Ammon's horn (tissue), 1 donor: ENCODE measurements around the gene RBMS1.

Experiments
- DNase-seq: peaks from one replicate; pipeline ENCODE4 v3.0.0-alpha.2; 2016; ENCODE audit warnings: low spot score

Gene RBMS1

GRCh38 chr2:160249876-160250275 is 243.7 kb downstream of the RBMS1 start:
- DNase-seq = no peak

DNA sequence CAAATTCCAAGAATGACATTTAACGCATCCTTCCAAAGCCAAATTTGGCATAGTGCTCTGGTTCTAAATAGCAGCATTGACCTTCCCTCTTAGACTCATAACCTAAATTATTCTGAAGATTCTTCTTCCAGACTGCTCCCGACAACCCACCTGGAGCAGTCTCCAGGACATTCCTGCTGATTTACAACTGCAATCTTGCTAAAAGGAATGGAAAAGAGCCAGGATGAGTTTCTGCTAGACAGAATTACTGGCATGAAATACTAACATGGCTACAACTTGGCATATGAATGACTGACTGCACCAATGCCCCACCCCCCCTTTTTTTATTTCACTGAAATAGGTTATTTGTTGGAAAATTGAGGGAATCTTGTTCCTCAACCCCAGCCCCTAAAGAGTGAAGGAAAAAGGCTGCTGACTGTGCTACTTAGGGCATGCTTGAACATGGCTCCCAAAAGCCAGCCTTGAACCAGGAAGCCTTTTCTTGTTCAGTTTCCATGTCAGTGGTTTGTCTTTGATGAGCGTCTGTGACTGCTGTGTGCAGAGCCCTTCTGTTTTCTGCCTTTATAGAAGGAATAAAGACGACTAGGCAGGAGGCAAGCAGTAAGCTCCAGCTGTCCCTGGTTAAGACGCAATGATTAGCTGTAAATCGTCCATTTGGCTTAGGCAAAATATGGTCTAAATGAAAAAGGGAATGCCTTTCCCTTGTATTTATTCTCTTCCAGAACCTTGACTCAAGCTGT is 246.1 kb downstream of the RBMS1 start:
- DNase-seq = no peak

- DNase-seq = no peak
Observed at GRCh38 chr2:160246356-160246755, 247.3 kb downstream of the RBMS1 start.

DNA sequence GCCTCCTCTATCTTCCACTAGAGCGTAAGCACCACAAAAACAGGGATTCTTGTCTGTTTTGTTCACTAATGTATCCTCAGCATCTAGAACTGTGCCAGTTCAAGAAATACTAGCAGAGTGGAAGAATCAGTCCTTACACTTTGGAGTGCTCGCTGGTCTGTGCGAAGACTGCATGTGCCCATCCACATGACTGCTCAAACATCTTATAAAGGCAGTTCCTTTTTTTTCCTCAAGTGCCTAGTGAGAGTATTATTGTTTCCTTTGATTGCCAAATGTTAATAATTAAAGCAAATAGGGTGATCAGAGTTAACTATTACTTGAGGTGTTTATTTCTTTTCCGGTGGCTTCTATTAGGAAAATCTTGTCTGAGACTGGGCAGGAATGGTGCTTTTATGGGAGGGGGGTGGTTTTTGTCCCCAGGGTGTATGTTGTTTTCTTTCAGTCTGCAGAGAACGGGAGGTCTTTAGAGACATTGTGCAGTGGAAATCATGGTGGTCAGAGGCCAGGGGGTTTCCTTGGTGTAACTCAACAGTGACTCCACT is 247.9 kb downstream of the RBMS1 start:
- no peak for DNase-seq

GRCh38 chr2:160242893-160243564 is 250.6 kb downstream of the RBMS1 start:
- DNase-seq = no peak

DNA sequence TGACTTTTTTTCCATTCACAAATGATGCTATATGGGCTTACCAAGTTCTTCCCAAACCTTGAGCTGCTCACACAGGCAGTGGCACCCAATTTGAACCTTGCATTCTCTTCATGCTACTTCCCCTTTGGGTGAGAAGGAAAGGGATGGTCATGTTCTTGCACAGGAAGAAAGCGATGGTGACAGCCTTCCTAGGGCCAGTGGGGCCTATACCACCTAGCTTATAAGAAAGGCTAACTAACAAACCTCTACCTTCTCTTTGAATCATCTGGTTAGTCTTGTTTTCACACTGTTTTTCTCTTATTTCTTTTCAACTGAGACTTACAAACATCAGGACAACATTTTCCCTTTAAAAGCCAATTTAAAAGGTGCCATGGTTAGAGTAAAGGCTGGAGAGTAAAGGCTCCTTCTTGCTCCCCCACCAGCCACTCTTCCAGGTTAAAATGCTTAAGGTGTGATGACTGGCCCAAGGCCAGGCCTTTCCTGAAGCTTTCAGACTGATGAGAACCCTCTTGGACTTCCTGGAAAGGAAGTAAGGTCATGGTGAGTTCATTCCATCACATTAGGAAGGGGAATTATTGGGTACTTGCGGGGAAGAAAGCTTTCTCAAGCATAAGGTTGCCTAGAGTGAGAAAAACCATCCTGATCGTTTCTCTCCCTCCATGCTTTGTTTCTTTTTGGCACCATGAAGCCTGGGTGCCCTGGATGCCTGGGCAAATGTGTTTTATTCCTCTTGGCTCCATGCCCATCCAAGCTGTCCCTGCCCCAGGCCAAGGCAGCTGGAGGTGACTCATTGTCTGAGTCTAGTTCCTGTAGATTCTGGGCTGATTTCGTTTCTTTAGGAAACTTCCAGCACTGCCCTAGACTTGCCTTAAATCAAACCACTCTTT is 252.1 kb downstream of the RBMS1 start:
- no peak for DNase-seq

DNA sequence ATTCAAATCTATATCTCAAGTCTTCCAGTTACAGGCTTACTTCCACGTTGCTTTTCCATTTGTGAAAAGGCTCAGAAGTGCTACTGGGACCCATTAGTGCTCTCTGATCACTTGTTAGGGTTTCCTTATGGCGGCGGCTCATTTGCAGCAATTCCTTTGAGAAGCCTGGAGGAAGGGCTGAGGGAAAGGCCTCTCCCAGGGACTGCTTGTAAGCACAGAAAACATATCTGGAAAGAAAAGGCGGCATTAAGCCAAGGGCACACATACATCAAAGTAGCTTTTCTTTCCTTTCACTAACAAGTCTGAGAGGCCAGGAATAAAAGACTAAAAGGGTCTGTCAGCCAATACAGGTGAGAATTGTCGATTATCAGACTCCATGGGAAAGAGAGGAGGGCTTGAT is 254.2 kb downstream of the RBMS1 start:
- DNase-seq = no peak

- no peak for DNase-seq
Observed at GRCh38 chr2:160238392-160238791, 255.2 kb downstream of the RBMS1 start.

DNA sequence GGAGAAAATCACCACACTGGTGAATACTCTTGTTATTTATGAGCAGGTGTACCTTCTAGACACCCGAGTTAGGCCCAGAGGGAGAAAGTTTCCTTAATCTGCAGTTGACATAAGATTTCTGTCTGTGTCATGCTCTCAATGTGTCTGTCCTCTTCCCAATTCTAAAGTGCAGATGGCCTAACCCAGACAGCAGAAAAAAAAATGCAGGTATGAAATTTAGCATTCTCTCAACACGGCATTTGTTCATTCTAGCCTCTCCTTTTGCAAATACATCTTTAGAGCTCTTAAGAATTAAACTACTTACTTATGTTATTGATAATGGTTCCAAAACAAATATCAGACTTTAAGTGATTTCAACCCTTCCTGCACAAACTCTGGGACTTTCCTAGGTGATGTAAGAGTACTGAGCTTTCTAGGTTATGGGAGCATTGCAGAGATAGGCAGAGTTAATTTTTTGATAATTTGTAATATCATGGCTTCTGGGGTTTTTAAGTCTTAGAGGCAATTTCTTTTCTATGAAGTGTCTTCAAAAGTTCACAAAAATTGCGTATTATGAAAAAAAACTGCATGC is 260.6 kb downstream of the RBMS1 start:
- no peak for DNase-seq

DNA sequence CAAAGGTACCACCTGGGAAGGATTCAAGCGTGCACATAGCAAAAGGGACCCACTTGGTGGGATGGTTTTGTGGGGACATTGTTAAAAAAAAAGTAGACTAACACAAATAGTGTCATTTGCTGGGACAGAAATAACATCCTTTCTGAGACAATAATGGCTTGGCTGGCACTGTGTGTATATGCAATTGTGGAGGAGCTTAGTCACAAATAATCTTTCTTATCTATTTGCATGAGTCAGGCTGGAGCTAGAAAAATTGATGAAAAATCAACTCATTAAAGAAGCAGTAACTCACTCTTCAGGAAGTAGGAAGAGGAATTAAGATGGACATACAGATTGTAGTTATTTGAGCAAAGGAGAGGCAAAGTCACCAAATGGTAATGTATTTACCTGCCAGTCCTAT is 264.0 kb downstream of the RBMS1 start:
- no peak for DNase-seq

DNA sequence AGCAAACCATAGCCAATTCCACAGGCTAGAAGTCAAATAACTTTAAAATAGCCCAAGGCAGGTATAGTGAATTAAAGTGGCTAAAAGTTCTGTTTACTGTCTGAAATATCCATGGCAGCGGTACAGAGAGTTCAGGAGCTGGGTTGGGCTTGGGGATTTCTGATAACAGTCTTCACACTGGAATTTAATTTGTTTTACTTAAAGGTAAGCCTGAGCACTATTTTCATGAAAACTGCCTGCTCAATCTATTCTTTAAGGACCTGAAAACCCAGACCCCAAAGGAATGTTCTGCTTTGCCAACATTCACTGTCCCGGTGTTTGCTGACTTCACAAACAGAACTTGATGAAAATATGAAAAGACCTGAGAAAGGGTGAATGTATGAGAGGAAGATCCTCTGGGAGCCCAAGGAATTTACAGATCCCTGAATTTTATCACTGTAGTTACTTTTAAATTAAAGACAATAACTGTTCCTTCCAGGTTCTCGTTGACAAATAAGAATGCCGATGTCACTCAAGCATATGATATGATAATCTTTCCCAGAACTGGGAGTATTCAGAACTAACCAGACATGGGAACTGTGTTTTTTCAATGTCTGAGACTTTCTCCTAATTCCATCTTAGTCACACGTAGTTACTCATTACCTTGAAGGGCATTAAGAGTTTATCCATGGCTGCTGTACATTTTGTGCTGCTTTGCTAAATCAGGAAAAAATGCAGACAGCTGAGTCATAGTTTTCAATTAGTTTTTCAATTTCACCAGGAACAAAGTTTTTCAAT is 265.3 kb downstream of the RBMS1 start:
- no peak for DNase-seq

DNA sequence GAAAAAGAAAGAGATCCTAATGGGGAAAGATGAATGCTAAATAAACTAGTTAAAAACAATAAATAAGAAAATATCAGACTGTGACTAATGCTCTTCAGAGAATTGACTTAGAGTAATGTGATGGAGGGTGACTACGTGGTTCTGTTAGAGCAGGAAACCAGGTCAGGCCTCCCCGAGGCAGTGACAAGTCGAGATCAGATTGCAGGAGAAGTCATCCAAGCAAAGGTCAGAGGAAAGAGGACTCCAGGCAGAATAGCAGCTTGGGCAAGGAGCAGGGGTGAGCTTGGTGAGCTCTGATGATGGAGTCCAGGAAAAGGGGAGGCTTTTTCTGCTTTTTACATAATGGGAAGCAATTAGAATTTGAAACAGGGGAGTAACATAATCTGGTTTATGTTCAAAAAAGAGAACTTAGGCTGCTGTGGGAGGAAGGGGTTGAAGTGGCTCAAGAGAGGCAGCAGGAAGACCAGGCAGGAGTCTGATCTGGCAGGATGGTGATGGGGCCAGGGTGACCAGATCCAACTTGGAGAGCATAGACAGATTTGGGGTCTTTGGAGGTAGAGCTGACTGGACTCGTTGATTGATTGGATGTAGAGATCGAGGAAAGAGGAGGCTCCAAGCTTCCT is 266.2 kb downstream of the RBMS1 start:
- no peak for DNase-seq

GRCh38 chr2:160226367-160226766 is 267.2 kb downstream of the RBMS1 start:
- no peak for DNase-seq

DNA sequence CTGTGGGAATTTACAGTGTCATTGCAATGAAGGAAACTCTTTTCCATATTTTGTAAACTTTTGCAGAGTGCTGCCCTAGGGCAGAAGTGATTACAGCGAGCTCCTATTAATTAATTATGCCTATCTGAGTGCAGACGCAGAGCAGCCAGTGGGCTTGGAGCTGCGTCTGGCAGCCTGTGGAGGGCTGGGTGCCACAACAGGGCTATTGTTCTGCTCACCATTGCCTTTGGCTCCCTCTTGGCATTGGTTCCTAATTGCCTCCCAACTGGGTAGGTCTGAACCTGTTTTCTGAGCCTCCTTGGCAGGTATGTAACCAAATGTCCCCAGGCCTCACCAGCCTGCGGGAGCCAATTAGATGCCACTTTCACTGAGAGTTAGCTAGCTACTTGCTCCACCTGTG is 267.9 kb downstream of the RBMS1 start:
- no peak for DNase-seq

- no peak for DNase-seq
Observed at GRCh38 chr2:160224507-160224906, 269.1 kb downstream of the RBMS1 start.

GRCh38 chr2:160224060-160224459 is 269.5 kb downstream of the RBMS1 start:
- DNase-seq = no peak

- no peak for DNase-seq
Observed at GRCh38 chr2:160223560-160223959, 270.0 kb downstream of the RBMS1 start.

GRCh38 chr2:160222546-160223283 is 270.9 kb downstream of the RBMS1 start:
- no peak for DNase-seq
